Hepatocyte (in vitro differentiated cells): ENCODE results near the gene RREB1. TPM values are rescaled to one million over a fixed set of nuclear protein-coding genes. Genes with fewer than 3 reads are reported as not detected.

Experiments
- DNase-seq: peaks from one replicate; pipeline ENCODE4 v3.0.0-alpha.2; 2016; ENCODE audit warnings: low spot score
- H2AFZ ChIP-seq: fragments of 200-600 bp; sonication (generic); 2 replicates; pipeline ENCODE4 v1.6.0; 2016; ENCODE audit warnings: antibody characterized with exemption, mild to moderate bottlenecking
- H3K27ac ChIP-seq: fragments of 200-600 bp; sonication (generic); 2 replicates; pipeline ENCODE4 v1.5.1; 2016; ENCODE audit warnings: mild to moderate bottlenecking
- H3K27me3 ChIP-seq: fragments of 200-600 bp; sonication (generic); 2 replicates; pipeline ENCODE4 v1.6.1; 2016
- H3K36me3 ChIP-seq: fragments of 200-600 bp; sonication (generic); replicated peaks from 2 replicates; pipeline ENCODE4 v1.5.1; 2016; ENCODE audit warnings: low read depth; ENCODE audit not compliant: insufficient read depth
- H3K4me1 ChIP-seq: fragments of 200-600 bp; sonication (generic); 2 replicates; pipeline ENCODE4 v1.5.1; 2016; ENCODE audit warnings: mild to moderate bottlenecking, moderate library complexity; ENCODE audit not compliant: insufficient read depth
- H3K4me2 ChIP-seq: fragments of 200-600 bp; sonication (generic); 2 replicates; pipeline ENCODE4 v1.6.0; 2016
- H3K4me3 ChIP-seq: fragments of 200-600 bp; sonication (generic); 2 replicates; pipeline ENCODE4 v1.5.1; 2016; ENCODE audit warnings: mild to moderate bottlenecking
- H3K79me2 ChIP-seq: fragments of 200-600 bp; sonication (generic); 2 replicates; pipeline ENCODE4 v1.6.0; 2017; ENCODE audit warnings: mild to moderate bottlenecking
- H3K9me2 ChIP-seq: fragments of 200-600 bp; sonication (generic); replicated peaks from 2 replicates; pipeline ENCODE4 v1.6.0; 2017; ENCODE audit warnings: mild to moderate bottlenecking; ENCODE audit not compliant: insufficient read depth
- H3K9me3 ChIP-seq: fragments of 200-600 bp; sonication (generic); 2 replicates; pipeline ENCODE4 v1.5.1; 2016; ENCODE audit warnings: low read depth, mild to moderate bottlenecking
- H4K20me1 ChIP-seq: fragments of 200-600 bp; sonication (generic); 2 replicates; pipeline ENCODE4 v1.6.0; 2016; ENCODE audit warnings: mild to moderate bottlenecking; ENCODE audit not compliant: insufficient read depth, poor library complexity, severe bottlenecking
- CTCF ChIP-seq: fragments of 200-600 bp; sonication (generic); IDR thresholded peaks from 2 replicates; pipeline ENCODE4 v1.5.1; 2016; ENCODE audit warnings: antibody characterized with exemption, mild to moderate bottlenecking; ENCODE audit not compliant: poor library complexity
- EZH2 ChIP-seq: fragments of 200-600 bp; sonication (generic); IDR thresholded peaks from 2 replicates; pipeline ENCODE4 v1.6.1; 2016; ENCODE audit warnings: antibody characterized with exemption, mild to moderate bottlenecking, borderline replicate concordance
- EZH2phosphoT487 ChIP-seq: fragments of 200-600 bp; sonication (generic); IDR thresholded peaks from one replicate; pipeline ENCODE4 v1.6.1; 2018; ENCODE audit warnings: antibody characterized with exemption, mild to moderate bottlenecking, low read depth, moderate library complexity; ENCODE audit not compliant: unreplicated experiment, severe bottlenecking
- WGBS: methylation state at CpG from one replicate; pipeline ENCODE4 v1.1.6; 2016; ENCODE audit warnings: low lambda C conversion rate; ENCODE audit errors: missing lambda C conversion rate; 5-methylcytosine and 5-hydroxymethylcytosine counted together
- polyA plus RNA-seq: library from polyadenylated mRNA; unstranded; fragments of >200 nt; fragmentation: Nextera tagmentation; extraction: Ambion mirVana; gene quantifications from 2 replicates; pipeline ENCODE4 v1.2.1, GENCODE V29; 2016
- small RNA-seq: library from RNA; depleted of rRNA; stranded (forward); fragments of <200 nt; gene quantifications from one replicate; pipeline ENCODE3, GENCODE V24; 2014
- total RNA-seq: library from RNA; depleted of rRNA; stranded (reverse); fragments of >200 nt; gene quantifications from 2 replicates; pipeline ENCODE4 v1.2.3, GENCODE V29; 2014

RREB1 gene
- total and polyA plus RNA-seq, 2 experiments from 2014 or later: 15.2 to 28.7 TPM

GRCh38 chr6:7296602-7297001 is 188.8 kb downstream of the RREB1 start:
- H3K4me1 ChIP-seq: no peaks in the 10 kb centered on the region
- H3K9me2 ChIP-seq: no peaks in the 10 kb centered on the region
- no peak for DNase-seq
- no peak overlapping the region for H2AFZ ChIP-seq
- no peaks in the 10 kb centered on the region for H3K36me3 ChIP-seq
- peaks cover 7% of the 10 kb centered on the region for H3K79me2 ChIP-seq
- no peaks in the 10 kb centered on the region for H3K9me3 ChIP-seq
- TF ChIP-seq CTCF (no peak), EZH2phosphoT487 (no peak), EZH2 (no peak)
- no peak overlapping the region for H3K4me3 ChIP-seq
- no peaks in the 10 kb centered on the region for H4K20me1 ChIP-seq
- no peaks in the 10 kb centered on the region for H3K27me3 ChIP-seq
- no peak overlapping the region for H3K27ac ChIP-seq
- H3K4me2 ChIP-seq: no peak overlapping the region
- 96% methylated on average over 2 of the region's 2 CpGs for WGBS

DNA sequence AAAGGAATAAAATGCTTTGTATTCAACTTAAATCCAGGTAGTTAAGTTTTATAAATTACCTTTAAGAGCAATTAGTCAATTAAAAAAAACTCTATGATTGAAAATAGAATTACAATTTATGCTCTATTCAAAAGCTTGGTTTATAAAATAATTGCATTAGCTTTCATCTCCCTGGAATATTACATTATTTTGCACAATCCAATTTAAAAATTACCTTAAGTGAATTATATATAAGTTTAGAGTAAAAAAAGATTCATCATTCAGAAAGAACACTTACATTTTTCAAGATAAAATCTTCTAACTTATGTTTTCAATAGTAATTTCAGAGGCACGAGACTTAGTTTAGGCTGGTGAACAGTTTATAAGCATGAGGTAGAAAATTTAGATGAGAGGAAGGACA is 190.4 kb downstream of the RREB1 start:
- no peaks in the 10 kb centered on the region for H3K9me3 ChIP-seq
- H3K27ac ChIP-seq: no peak overlapping the region
- H4K20me1 ChIP-seq: no peaks in the 10 kb centered on the region
- TF ChIP-seq EZH2phosphoT487 (no peak), CTCF (no peak), EZH2 (no peak)
- no peaks in the 10 kb centered on the region for H3K9me2 ChIP-seq
- no peak overlapping the region for H3K4me3 ChIP-seq
- no peaks in the 10 kb centered on the region for H3K36me3 ChIP-seq
- WGBS: 95% methylated on average over 1 of the region's 1 CpG
- no peaks in the 10 kb centered on the region for H3K27me3 ChIP-seq
- H3K4me1 ChIP-seq: no peaks in the 10 kb centered on the region
- no peak for DNase-seq
- H3K79me2 ChIP-seq: peaks cover 12% of the 10 kb centered on the region
- no peak overlapping the region for H2AFZ ChIP-seq
- H3K4me2 ChIP-seq: no peak overlapping the region

- TF ChIP-seq EZH2: no peak
- no peak for TF ChIP-seq EZH2phosphoT487
- no peak for TF ChIP-seq CTCF
- Histone ChIP-seq H3K9me3 (no peaks in the 10 kb centered on the region), H3K36me3 (no peaks in the 10 kb centered on the region), H3K4me1 (no peaks in the 10 kb centered on the region), H2AFZ (no peak overlapping the region), H3K4me3 (no peak overlapping the region), H3K27ac (no peak overlapping the region), H3K27me3 (no peaks in the 10 kb centered on the region), H3K79me2 (peaks cover 28% of the 10 kb centered on the region), H3K9me2 (no peaks in the 10 kb centered on the region), H4K20me1 (peaks cover 4% of the 10 kb centered on the region), H3K4me2 (no peak overlapping the region)
- DNase-seq: no peak
- WGBS: 64% methylated on average over 5 of the region's 5 CpGs
Measured at GRCh38 chr6:7300926-7301325, 193.2 kb downstream of the RREB1 start.

Small RNAs within 50 kb of the gene (small RNA-seq; reads per million reads assigned to genes)
- not detected for gene RF00019

Other genes with a start within 250 kb of the RREB1 start
- 170 and 177 TPM in 2 replicates for gene SSR1, start 205.2 kb downstream of the RREB1 start, total RNA-seq
- 191 and 195 TPM in 2 replicates for gene SSR1, start 205.2 kb downstream of the RREB1 start, polyA plus RNA-seq